ENCODE measurements around the gene ZNF410.

DNA sequence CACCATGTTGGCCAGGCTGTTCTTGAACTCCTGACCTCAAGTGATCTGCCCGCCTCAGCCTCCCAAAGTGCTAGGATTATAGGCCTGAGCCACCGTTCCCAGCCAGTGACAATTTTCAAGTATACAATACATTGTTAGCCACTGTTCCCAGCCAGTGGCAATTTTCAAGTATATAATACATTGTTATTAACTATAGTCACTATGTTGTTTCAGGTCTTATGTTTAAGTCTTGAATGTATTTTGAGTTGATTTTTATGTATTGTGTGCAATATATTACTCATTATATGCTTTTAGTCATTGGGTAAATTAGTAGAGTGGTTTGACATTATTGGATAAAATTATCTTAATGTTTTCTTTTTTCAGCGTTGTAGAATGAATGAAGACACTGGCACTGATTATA is 13.0 kb upstream of the ZNF410 start:
- TF ChIP-seq, protein P1, sequence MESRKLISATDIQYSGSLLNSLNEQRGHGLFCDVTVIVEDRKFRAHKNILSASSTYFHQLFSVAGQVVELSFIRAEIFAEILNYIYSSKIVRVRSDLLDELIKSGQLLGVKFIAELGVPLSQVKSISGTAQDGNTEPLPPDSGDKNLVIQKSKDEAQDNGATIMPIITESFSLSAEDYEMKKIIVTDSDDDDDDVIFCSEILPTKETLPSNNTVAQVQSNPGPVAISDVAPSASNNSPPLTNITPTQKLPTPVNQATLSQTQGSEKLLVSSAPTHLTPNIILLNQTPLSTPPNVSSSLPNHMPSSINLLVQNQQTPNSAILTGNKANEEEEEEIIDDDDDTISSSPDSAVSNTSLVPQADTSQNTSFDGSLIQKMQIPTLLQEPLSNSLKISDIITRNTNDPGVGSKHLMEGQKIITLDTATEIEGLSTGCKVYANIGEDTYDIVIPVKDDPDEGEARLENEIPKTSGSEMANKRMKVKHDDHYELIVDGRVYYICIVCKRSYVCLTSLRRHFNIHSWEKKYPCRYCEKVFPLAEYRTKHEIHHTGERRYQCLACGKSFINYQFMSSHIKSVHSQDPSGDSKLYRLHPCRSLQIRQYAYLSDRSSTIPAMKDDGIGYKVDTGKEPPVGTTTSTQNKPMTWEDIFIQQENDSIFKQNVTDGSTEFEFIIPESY (IDR thresholded peaks at IDR 0.05; ENCODE audit: extremely low read depth, insufficient replicate concordance, low read length) = no peak
- no peak for TF ChIP-seq TCF7L2 (IDR thresholded peaks at IDR 0.05; ENCODE audit: borderline replicate concordance, extremely low read depth, insufficient read depth, insufficient read length)
- TF ChIP-seq CTCF (IDR thresholded peaks at IDR 0.05 in 2 of 3, conservative IDR thresholded peaks at IDR 0.05 in 1 of 3; ENCODE audit: borderline replicate concordance in 1 of 3, insufficient read depth in 1 of 3, low read depth in 2 of 3, low read length in 2 of 3) = no peak
- no peak for TF ChIP-seq POLR2A (IDR thresholded peaks at IDR 0.05; ENCODE audit: borderline replicate concordance, extremely low read depth, insufficient read depth, insufficient read length)
- TF ChIP-seq EZH2 (IDR thresholded peaks at IDR 0.05) = no peak

All from HCT116 (cell line).